HG03196 (cell line): Measurements from ENCODE around the gene C16orf87.
"Not testable (repeated sequence)": the region's sequence is repeated elsewhere in the genome, so short reads cannot be mapped to it uniquely, and the experiment has no call there.

Experiments used
- ATAC-seq: cut with Tn5 transposase; IDR thresholded peaks from one replicate; pipeline ENCODE4 v1.9.1; 2021; ENCODE audit not compliant: unreplicated experiment

The C16orf87 gene

GRCh38 chr16:46801428-46802049 lies 29.4 kb downstream of the C16orf87 start:
- ATAC-seq = no peak

DNA sequence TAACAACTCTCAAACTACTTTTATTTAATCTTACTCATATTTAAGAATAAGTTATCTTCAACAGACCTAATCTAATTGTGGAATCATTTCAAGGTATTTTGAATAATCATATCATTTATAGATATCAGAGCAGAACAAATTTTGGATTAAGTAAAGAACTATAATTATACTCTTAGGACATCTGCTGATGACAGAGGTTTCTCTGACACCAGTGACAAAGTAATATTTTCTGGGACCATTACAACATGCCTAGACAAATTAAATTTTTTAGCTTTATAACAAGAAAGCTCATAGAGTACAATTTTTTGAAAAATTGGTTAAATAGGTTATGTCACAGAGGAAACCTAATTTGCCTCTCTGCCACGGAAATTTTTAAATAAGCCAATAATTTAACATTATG lies 30.5 kb downstream of the C16orf87 start:
- ATAC-seq = no peak

GRCh38 chr16:46797501-46797900 lies 33.5 kb downstream of the C16orf87 start:
- no peak for ATAC-seq

DNA sequence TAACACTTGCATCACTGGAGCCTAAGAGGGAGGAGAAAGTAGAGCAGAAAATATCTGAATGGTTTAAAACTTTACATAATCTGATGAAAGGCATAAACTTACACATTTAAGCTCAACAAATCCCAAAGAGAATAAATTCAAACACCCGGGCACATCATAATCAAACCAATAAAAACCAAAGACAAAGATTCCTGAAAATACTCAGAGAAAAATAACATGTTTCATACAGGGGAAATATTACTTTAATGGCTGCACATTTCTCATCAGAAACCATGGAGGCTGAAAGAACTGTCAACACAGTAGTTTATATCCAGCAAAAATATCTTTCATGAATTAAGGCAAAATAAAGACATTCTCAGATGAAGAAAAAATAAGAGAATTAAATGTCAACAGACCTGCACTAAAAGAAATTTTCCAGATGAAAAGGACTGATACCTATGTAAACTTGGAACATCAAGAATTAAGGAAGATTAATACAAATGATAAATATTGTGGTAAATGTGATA lies 34.2 kb downstream of the C16orf87 start:
- ATAC-seq = no peak

DNA sequence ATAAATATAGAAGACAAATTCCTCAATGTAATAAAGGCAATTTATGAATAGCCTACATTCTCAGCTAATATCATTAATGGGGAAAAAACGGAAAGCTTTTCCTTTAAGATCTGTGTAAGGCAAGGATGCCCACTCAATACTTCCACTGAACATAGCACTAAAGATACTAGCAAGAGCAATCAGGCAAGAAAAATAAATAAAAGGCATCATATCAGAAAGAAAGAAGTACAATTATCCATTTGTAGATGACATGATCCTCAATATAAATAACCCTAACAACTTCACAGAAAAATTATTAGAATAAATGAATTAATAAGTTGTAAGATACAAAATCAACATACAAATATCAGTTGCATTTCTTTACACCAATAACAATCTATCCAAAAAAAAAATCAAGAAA lies 37.1 kb downstream of the C16orf87 start:
- ATAC-seq = no peak

- ATAC-seq = no peak
These were observed 40.2 kb downstream of the C16orf87 start for GRCh38 chr16:46790599-46791270.

DNA sequence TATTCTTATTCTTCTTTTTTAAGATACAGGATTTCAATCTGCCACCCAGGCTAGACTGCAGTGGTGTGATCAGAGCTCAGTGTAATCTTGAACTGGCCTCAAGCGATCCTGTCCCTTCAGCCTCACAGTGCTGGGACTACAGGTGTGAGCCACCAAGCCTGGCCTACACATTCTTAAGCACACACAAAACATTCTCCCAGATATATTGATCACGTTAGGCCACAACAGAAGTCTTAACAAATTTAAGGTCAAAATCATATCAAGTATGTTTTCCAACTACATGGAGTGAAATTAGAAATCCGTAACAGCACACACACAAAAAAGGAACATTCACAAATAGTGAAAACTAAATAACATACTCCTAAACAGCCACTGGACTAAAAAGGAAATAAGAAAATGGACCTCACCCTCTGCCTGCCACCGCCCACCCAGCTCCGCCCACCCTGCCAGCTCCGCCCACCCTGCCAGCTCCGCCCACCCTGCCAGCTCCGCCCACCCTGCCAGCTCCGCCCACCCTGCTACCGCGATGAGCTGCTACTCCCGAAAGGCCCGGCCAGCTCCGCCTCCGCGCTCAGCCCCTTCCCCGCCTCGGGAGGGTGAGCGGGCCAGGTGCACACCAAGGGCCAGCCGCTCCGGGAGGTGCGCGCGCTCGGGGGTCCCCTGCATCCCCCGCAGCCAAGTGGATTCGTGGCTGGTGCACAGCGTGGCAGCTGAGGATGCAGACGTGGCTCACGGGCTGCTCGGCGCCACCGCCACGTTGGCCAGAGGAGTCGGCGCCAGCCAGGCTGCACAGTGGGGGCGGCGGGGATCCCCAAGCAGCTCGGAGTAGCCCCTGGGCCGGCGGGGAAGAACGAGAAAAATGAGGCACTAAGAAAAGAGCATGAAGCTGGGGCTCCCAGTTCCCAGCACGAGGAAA lies 41.2 kb downstream of the C16orf87 start:
- peak; percentile 85 for ATAC-seq

DNA sequence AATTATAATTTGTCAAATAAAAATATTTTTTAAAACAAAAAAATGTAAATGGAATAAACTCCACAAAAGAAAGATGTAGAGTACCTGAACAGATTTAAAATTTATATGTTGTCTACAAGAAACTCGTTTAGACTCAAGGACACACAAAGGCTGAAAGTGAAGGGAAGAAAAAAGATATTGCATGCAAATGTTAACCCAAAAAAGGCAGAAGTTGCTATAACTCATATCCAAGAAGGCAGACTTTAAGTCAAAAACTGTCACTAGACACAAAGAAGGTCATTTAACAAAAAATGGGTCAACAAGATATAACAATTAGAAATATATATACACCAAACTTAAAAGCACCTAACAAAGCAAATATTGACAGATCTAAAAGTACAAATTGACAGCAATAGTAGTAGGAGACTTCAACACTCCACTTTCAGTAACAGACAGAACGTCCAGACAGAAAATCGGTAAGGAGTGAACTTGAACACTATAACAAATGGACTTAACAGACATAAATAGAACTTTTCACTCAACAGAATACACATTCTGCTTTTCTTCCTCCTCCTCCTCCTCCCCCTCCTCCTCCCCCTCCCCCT lies 42.0 kb downstream of the C16orf87 start:
- no peak for ATAC-seq

- ATAC-seq = no peak
These were observed 43.1 kb downstream of the C16orf87 start for GRCh38 chr16:46787909-46788308.

- ATAC-seq = no peak
These were observed 45.7 kb downstream of the C16orf87 start for GRCh38 chr16:46785076-46785845.

DNA sequence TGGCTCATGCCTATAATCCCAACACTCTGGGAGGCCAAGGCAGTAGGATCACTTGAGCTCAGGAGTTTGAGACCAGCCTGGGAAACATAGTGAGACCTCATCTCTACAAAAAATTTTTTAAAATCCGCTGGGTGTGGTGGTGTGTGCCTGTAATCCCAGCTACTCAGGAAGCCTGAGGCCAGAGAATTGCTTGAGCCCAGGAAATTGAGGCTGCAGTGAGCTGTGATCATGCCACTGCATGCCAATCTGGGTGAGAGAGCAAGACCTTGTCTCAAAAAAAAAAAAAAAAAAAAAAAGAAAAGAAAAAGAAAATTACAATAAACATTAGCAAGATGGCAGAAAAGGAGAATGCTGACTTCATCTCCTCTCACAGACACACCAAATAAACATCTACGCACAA lies 46.4 kb downstream of the C16orf87 start:
- not testable (repeated sequence) for ATAC-seq

DNA sequence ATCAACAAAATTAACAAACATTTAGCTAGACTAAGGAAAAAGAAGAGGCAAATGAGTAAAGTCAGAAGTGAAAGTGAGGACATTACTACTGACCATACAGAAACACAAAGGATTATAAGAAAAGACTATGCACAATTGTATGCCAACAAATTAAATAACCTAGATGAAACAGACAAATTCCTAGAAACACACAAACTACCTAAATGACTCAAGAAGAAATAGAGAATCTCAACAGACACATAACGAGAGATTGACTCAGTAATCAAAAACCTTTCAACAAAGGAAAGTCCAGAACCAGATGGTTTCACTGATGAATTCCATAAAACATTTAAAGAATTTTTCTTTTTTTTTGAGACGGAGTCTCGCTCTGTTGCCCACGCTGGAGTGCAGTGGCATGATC lies 47.2 kb downstream of the C16orf87 start:
- no peak for ATAC-seq

- ATAC-seq = no peak
These were observed 48.7 kb downstream of the C16orf87 start for GRCh38 chr16:46782320-46782719.

DNA sequence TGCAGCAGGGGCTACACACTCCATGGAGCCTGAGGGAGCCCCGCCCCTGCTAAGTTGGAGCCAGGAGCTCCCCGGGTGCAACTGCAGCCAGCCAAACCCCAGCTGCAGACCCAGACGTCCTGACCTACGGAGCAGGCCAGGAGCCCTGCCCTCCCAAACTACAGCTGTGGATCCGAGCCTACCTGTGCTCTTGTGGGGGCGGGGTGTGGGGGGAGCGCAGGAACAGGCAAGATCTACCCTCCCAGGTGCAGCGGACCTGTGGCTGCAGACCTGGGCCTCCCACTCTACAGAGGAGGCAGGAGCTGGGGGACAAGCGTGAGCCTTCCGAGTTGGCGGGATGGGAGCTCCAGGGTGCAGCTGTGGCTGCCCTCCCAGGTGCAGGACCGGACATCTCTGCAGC lies 53.2 kb downstream of the C16orf87 start:
- ATAC-seq = no peak

- no peak for ATAC-seq
These were observed 55.8 kb downstream of the C16orf87 start for GRCh38 chr16:46775214-46775613.

DNA sequence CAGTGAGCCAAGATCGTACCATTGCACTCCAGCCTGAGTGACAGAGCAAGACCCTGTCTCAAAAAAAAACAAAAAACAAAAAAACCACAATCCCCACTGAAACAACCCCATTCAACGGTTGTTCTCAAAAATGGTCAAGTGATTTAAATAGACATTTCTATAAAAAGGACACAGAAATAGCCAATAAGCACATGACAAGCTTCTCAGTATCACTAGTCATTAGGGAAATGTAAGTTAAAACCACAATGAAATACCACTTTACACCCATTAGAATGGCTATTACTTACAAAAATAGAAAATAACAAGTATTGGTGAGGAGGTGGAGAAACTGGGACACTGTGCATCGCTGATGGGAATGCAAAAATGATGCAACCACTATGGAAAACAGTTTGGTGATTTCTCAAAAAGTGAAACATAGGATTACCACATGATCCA lies 56.2 kb downstream of the C16orf87 start:
- ATAC-seq = no peak

- ATAC-seq = no peak
These were observed 58.5 kb downstream of the C16orf87 start for GRCh38 chr16:46772463-46772862.

- no peak for ATAC-seq
These were observed 62.2 kb downstream of the C16orf87 start for GRCh38 chr16:46768809-46769208.

- ATAC-seq = no peak
These were observed 65.9 kb downstream of the C16orf87 start for GRCh38 chr16:46765050-46765449.

DNA sequence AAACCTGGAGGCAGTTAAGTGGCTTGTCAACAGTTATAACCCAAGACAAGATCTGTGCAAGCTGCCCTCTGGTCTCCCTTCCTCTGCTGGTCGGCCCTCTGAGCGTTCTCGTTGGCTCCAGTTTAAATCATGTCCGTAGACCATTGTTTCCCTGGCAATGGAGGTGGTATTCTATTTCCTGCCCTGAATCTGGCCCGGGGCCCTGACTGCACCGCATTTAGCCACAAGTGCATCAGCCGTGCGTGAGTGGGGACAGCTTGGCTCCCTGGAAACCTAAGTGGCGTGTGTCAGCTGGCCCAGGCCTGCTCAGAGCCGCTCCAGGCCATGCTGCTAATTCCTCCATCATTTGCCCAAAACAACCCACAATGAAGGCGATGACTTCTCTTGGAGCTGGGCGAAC lies 67.8 kb downstream of the C16orf87 start:
- no peak for ATAC-seq
